ENCODE data around the gene TP53TG5. TPM values are rescaled to one million over a fixed set of nuclear protein-coding genes. Genes with fewer than 3 reads are reported as not detected.
A peak's percentile ranks its signal among the peaks of the same experiment; 100 is the strongest.

TP53TG5 gene
- total and polyA plus RNA-seq, 2 of the 8 experiments (the other 6 are each of a cell fraction or from before 2014, with no cell fraction given), result not detected

DNA sequence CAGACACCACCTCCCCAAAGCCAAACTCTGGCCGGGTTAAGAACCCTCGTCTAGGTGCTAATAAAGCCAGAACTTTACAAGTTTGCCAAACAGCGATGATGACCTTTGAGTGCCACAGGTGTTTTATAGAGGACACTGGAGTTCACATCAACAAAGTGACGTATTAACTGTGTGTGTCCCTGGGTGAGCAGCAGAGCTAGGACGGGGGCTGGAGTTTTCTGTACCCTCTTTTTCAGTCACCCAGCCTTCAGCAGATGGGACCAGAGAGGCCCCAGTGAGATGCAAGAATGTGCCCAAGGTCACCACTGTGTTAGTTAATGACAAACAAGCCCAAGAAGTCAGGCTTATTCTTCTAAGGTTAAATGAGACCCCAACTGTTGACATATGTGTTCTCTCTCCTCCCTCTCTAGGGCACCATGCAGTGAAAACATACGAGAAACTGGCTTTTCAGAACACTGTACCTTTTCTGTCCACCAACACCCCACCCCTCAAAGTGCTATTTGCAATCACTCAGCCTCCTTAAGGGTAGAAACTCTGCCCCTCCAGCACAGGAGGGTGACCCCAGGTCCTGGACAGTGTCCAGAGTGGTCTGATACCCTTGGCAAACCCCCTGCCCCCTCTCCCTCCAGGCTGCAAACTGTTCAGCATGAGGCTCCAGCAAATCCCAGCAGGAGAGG lies 35.1 kb downstream of the TP53TG5 start:
- no peaks in the 10 kb centered on the region for H3K27me3 ChIP-seq (replicated peaks in 1 of 4; ENCODE audit: control insufficient read depth in 3 of 4, extremely low read depth in 1 of 4, insufficient read depth in 3 of 4, low read length in 3 of 4)
- DNase-seq (ENCODE audit: low read depth in 1 of 2, low spot score in 2 of 2) (peak in 1 of 2 experiments; percentile 49), FAIRE-seq (no peak)
- WGBS, 2 experiments (ENCODE audit: extremely low coverage in 1 of 2, insufficient coverage in 1 of 2, insufficient read length in 1 of 2, insufficient replicate concordance in 2 of 2, low coverage in 1 of 2, low lambda C conversion rate in 2 of 2, missing lambda C conversion rate in 1 of 2), result 57% methylated on average over 6 of the region's 6 CpGs; no CpG with 5 or more reads in 1 of the 2 experiments
- peaks cover 27% of the 10 kb centered on the region for H3K79me1 ChIP-seq (ENCODE audit: low read depth, low read length)
- peak overlapping the region; percentile 91 for H2AK5ac ChIP-seq (ENCODE audit: low read depth, low read length)
- H3K9me3 ChIP-seq (ENCODE audit: insufficient read depth in 2 of 2, low read depth in 1 of 2, low read length in 1 of 2), result no peaks in the 10 kb centered on the region
- peak overlapping the region; percentile 63 for H4K5ac ChIP-seq (ENCODE audit: insufficient read length, low read depth, low read length)
- H2BK12ac ChIP-seq (ENCODE audit: low read depth, low read length), result peak overlapping the region; percentile 85
- peaks cover 0 to 7% of the 10 kb centered on the region in 2 experiments for H4K20me1 ChIP-seq (replicated peaks in 1 of 2; ENCODE audit: control insufficient read depth in 1 of 2, insufficient read depth in 2 of 2, low read length in 2 of 2)
- peak overlapping the region; percentile 56 for H2BK120ac ChIP-seq (replicated peaks; ENCODE audit: low read depth, low read length)
- POLR2A ChIA-PET (ENCODE audit: partially characterized antibody), result interaction anchor here (0.8 to 2.3 kb wide), 10 partner anchors 8 to 64 kb away, joined by 3 to 18 read pairs (median 4); partner anchors contain the start of gene SYS1
- H3K4me2 ChIP-seq (ENCODE audit: insufficient read depth in 1 of 2, low read depth in 2 of 2, low read length in 2 of 2), result peak overlapping the region; percentile 68 to 84
- no peak overlapping the region for H3K14ac ChIP-seq (ENCODE audit: insufficient read length)
- H3K79me2 ChIP-seq (ENCODE audit: control insufficient read depth in 1 of 2, insufficient read depth in 2 of 2, low read length in 2 of 2), result peaks cover 0 to 88% of the 10 kb centered on the region in 2 experiments; a peak in 3 of 4 replicates
- peak overlapping the region; percentile 72 for H2BK5ac ChIP-seq (ENCODE audit: low read depth, low read length)
- H3K56ac ChIP-seq (replicated peaks; ENCODE audit: insufficient read length, low read depth, low read length), result no peak overlapping the region
- H3K23ac ChIP-seq (ENCODE audit: insufficient read length), result no peak overlapping the region
- H3K4ac ChIP-seq (replicated peaks; ENCODE audit: insufficient read length, low read depth, low read length), result peak overlapping the region; percentile 61
- CTCF ChIA-PET (ENCODE audit: partially characterized antibody), result interaction anchor here (0.7 to 6.5 kb wide), 8 partner anchors 8 to 94 kb away, joined by 3 to 33 read pairs (median 4); no protein-coding TSS in a partner anchor
- no peak for TF ChIP-seq MAFK (IDR thresholded peaks at IDR 0.05; ENCODE audit: low read depth, low read length)
- TF ChIP-seq BCL11A (IDR thresholded peaks at IDR 0.05; ENCODE audit: low read depth in 2 of 2, low read length in 2 of 2), result no peak
- 0 out of 2 replicates have a peak, but pooled peaks have one; percentile 17 for TF ChIP-seq POLR2AphosphoS5 (IDR thresholded peaks at IDR 0.05; ENCODE audit: low read depth, low read length)
- H2BK20ac ChIP-seq (ENCODE audit: low read length), result peak overlapping the region; percentile 92
- peaks cover 0 to 6% (median 0%) of the 10 kb centered on the region in 4 experiments; a peak in 1 of 8 replicates for H3K36me3 ChIP-seq (ENCODE audit: control insufficient read depth in 2 of 4, insufficient read depth in 4 of 4, low read length in 3 of 4)
- peak overlapping the region; percentile 77 for H3K27ac ChIP-seq (ENCODE audit: low read depth, low read length)
- H2BK15ac ChIP-seq (ENCODE audit: low read length), result 0 out of 2 replicates have a peak overlapping the region, but pooled peaks have one; percentile 40
- H4K8ac ChIP-seq (ENCODE audit: extremely low read depth, insufficient read depth, low read length), result no peak overlapping the region
- H4K91ac ChIP-seq (replicated peaks; ENCODE audit: insufficient read length, low read length), result peak overlapping the region; percentile 69
- H3K23me2 ChIP-seq (ENCODE audit: low read depth, low read length), result peaks cover 7% of the 10 kb centered on the region; the same call in 1 of the 2 replicates
- peak overlapping the region in 1 of 4 experiments; percentile 50; a peak in 3 of 7 replicates for H3K9ac ChIP-seq (replicated peaks in 1 of 4; ENCODE audit: extremely low read depth in 1 of 4, low read depth in 3 of 4, low read length in 3 of 4)
- H2AFZ ChIP-seq (ENCODE audit: low read length), result no peak overlapping the region
- H3K4me1 ChIP-seq (replicated peaks in 1 of 4; ENCODE audit: control insufficient read depth in 3 of 4, insufficient read depth in 4 of 4, low read length in 3 of 4), result peaks cover 46 to 88% (median 59%) of the 10 kb centered on the region in 4 experiments
- peak overlapping the region; percentile 84 for H3K18ac ChIP-seq (ENCODE audit: extremely low read depth, low read length)
- H3K4me3 ChIP-seq (ENCODE audit: extremely low read depth in 1 of 4, insufficient read depth in 2 of 4, low read depth in 3 of 4, low read length in 4 of 4), result peak overlapping the region in 3 of 4 experiments; percentile 19 to 51 (median 29); a peak in 5 of 8 replicates

Data from H1 (cell line).